Nephron (organoid): Measurements from ENCODE around the gene RNF112.
"Not testable (repeated sequence)": the region's sequence is repeated elsewhere in the genome, so short reads cannot be mapped to it uniquely, and the experiment has no call there.

Experiments used
- H3K27ac Mint-ChIP-seq, 3 experiments: 2 replicates each; pipeline ENCODE4 v1.8.0; 2020; ENCODE audit warnings: mixed read lengths in 3 of 3, mild to moderate bottlenecking in 2 of 3, moderate library complexity in 1 of 3
- H3K27me3 Mint-ChIP-seq: 2 replicates; pipeline ENCODE4 v1.8.0; 2021; ENCODE audit warnings: low read depth, mild to moderate bottlenecking, moderate library complexity, mixed read lengths
- H3K36me3 Mint-ChIP-seq: 2 replicates; pipeline ENCODE4 v1.8.0; 2020; ENCODE audit warnings: low read depth, mixed read lengths
- H3K4me1 Mint-ChIP-seq: 2 replicates; pipeline ENCODE4 v1.8.0; 2020; ENCODE audit warnings: mixed read lengths
- H3K4me3 Mint-ChIP-seq, 3 experiments: 2 replicates each; pipeline ENCODE4 v1.8.0; 2020; ENCODE audit warnings: mild to moderate bottlenecking in 3 of 3, mixed read lengths in 3 of 3, moderate library complexity in 2 of 3
- H3K9me3 Mint-ChIP-seq: 2 replicates; pipeline ENCODE4 v1.8.0; 2020; ENCODE audit warnings: mixed read lengths
- TF ChIP-seq, protein P1 (sequence below), 3 experiments: fragments of 200-600 bp; sonication (generic); IDR thresholded peaks; one replicate each; pipeline ENCODE4 v1.5.0; 2021; ENCODE audit warnings: antibody characterized with exemption in 3 of 3; ENCODE audit not compliant: unreplicated experiment in 3 of 3

The RNF112 gene

DNA sequence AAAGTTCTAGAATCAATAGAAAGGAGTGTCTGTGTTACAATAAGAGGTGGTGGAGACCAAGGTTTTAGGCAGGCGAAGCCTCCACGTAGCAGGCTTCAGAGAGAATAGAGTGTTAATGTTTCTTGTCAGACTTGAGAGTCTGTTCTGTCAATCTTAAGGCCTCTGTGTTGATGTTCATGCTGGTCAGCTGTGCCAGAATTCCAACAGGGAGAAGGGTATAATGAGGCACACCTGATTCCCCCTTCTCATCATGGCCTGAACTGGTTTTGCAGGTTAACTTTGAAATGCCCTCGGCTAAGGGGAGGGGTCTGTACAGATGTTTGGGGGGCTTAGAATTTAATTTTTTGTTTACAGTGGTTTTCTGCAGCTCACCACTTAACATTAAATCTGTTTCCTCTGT, 46.0 kb downstream of the RNF112 start:
- Mint-ChIP-seq H3K27me3 (peaks cover 11% of the 10 kb centered on the region), H3K27ac (peak overlapping the region; percentile 42 to 64 (median 58)), H3K9me3 (no peaks in the 10 kb centered on the region), H3K4me1 (peaks cover 62% of the 10 kb centered on the region), H3K4me3 (no peak overlapping the region), H3K36me3 (no peaks in the 10 kb centered on the region)
- TF ChIP-seq, protein P1, sequence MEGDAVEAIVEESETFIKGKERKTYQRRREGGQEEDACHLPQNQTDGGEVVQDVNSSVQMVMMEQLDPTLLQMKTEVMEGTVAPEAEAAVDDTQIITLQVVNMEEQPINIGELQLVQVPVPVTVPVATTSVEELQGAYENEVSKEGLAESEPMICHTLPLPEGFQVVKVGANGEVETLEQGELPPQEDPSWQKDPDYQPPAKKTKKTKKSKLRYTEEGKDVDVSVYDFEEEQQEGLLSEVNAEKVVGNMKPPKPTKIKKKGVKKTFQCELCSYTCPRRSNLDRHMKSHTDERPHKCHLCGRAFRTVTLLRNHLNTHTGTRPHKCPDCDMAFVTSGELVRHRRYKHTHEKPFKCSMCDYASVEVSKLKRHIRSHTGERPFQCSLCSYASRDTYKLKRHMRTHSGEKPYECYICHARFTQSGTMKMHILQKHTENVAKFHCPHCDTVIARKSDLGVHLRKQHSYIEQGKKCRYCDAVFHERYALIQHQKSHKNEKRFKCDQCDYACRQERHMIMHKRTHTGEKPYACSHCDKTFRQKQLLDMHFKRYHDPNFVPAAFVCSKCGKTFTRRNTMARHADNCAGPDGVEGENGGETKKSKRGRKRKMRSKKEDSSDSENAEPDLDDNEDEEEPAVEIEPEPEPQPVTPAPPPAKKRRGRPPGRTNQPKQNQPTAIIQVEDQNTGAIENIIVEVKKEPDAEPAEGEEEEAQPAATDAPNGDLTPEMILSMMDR (IDR thresholded peaks at IDR 0.05; ENCODE audit: unreplicated experiment in 3 of 3) = no peak

- Mint-ChIP-seq H3K4me1 (peaks cover 68% of the 10 kb centered on the region), H3K4me3 (no peak overlapping the region), H3K27me3 (peaks cover 11% of the 10 kb centered on the region), H3K36me3 (no peaks in the 10 kb centered on the region), H3K9me3 (no peaks in the 10 kb centered on the region), H3K27ac (peak overlapping the region in 2 of 3 experiments; percentile 58)
- TF ChIP-seq, protein P1 (IDR thresholded peaks at IDR 0.05; ENCODE audit: unreplicated experiment in 3 of 3) = no peak
These were observed 46.8 kb downstream of the RNF112 start for GRCh38 chr17:19457830-19458271.

DNA sequence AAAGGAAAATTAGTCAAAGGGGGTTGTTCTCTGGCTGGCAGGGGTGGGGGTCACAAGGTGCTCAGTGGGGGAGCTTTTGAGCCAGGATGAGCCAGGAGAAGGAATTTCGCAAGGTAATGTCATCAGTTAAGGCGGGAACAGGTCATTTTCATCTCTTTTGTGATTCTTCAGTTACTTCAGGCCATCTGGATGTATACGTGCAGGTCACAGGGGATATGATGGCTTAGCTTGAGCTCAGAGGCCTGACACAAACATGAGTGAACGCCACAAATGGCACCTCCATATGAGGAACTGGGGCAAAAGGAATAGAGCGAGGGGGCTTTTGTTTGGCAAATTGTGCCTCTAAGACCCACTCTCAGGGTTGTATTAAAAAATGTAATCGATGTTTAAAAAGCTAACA, 47.4 kb downstream of the RNF112 start:
- Mint-ChIP-seq H3K27ac (peak overlapping the region in 2 of 3 experiments; percentile 58), H3K4me1 (peaks cover 74% of the 10 kb centered on the region), H3K27me3 (peaks cover 11% of the 10 kb centered on the region)
- not testable (repeated sequence) for H3K36me3 Mint-ChIP-seq, H3K9me3 Mint-ChIP-seq, H3K4me3 Mint-ChIP-seq

DNA sequence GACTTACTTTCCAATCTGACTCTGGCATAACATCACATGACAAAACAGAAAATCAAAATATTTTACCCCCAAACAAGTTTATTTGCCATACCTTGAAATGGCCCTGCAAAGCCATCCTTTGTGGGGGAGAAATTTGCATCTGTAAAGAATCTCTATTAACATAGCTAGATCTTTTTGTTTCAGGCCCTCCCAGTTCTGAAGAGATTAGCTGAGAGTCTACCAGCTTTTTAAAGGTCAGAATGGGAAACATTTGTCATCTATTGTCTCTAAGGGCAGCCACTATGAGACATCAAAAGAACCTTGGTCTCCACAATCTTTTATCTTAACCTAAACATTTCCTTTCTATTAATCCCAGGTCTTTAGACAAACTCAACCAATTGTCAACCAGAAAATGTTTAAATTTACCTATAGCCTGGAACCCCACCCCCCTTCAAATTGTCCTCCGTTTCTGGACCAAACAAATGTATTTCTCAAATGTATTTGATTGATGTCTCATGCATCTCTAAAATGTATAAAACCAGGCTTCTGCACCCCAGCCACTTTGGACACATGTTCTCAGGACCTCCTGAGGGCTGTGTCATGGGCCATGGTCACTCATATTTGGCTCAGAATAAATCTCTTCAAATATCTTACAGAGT, 48.1 kb downstream of the RNF112 start:
- H3K4me3 Mint-ChIP-seq, H3K9me3 Mint-ChIP-seq, H3K36me3 Mint-ChIP-seq: not testable (repeated sequence)
- Mint-ChIP-seq H3K4me1 (peaks cover 75% of the 10 kb centered on the region), H3K27me3 (peaks cover 11% of the 10 kb centered on the region), H3K27ac (peak overlapping the region in 2 of 3 experiments; percentile 47 to 58)

- H3K9me3 Mint-ChIP-seq = no peaks in the 10 kb centered on the region
- TF ChIP-seq, protein P1 (IDR thresholded peaks at IDR 0.05; ENCODE audit: unreplicated experiment in 3 of 3) = no peak
- H3K27ac Mint-ChIP-seq = peak overlapping the region in 2 of 3 experiments; percentile 52 to 79
- H3K36me3 Mint-ChIP-seq = no peaks in the 10 kb centered on the region
- no peak overlapping the region for H3K4me3 Mint-ChIP-seq
- H3K27me3 Mint-ChIP-seq = peaks cover 11% of the 10 kb centered on the region
- H3K4me1 Mint-ChIP-seq = peaks cover 68% of the 10 kb centered on the region
These were observed 49.7 kb downstream of the RNF112 start for GRCh38 chr17:19460700-19461099.

GRCh38 chr17:19461116-19461515, 50.1 kb downstream of the RNF112 start:
- no peaks in the 10 kb centered on the region for H3K9me3 Mint-ChIP-seq
- peak overlapping the region in 2 of 3 experiments; percentile 52 to 79 for H3K27ac Mint-ChIP-seq
- peaks cover 8% of the 10 kb centered on the region for H3K27me3 Mint-ChIP-seq
- TF ChIP-seq, protein P1 (IDR thresholded peaks at IDR 0.05; ENCODE audit: unreplicated experiment in 3 of 3) = no peak
- H3K36me3 Mint-ChIP-seq = no peaks in the 10 kb centered on the region
- H3K4me1 Mint-ChIP-seq = peaks cover 65% of the 10 kb centered on the region
- no peak overlapping the region for H3K4me3 Mint-ChIP-seq

DNA sequence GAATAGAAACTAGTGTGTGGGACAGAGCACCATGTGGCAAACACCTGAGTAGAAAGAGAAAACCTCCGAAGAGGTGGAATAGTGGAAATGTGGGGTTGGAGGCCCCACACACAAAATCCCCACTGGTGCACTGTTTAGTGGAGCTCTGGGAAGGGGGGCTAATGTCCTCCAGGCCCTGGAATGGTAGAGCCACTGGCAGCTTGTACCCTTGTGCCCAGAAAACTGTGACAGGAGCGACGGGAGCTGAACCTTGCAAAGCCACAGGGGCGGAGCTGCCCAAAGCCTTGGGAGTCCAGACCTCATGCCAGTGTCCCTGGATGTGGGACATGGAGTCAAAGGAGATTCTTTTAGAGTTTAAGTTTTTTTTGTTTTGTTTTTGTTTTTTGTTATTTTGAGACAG, 50.6 kb downstream of the RNF112 start:
- Mint-ChIP-seq H3K9me3 (no peaks in the 10 kb centered on the region), H3K27ac (peak overlapping the region in 2 of 3 experiments; percentile 68 to 79), H3K4me1 (peaks cover 60% of the 10 kb centered on the region), H3K27me3 (peaks cover 8% of the 10 kb centered on the region), H3K36me3 (no peaks in the 10 kb centered on the region), H3K4me3 (no peak overlapping the region)
- TF ChIP-seq, protein P1 (IDR thresholded peaks at IDR 0.05; ENCODE audit: unreplicated experiment in 3 of 3) = no peak

DNA sequence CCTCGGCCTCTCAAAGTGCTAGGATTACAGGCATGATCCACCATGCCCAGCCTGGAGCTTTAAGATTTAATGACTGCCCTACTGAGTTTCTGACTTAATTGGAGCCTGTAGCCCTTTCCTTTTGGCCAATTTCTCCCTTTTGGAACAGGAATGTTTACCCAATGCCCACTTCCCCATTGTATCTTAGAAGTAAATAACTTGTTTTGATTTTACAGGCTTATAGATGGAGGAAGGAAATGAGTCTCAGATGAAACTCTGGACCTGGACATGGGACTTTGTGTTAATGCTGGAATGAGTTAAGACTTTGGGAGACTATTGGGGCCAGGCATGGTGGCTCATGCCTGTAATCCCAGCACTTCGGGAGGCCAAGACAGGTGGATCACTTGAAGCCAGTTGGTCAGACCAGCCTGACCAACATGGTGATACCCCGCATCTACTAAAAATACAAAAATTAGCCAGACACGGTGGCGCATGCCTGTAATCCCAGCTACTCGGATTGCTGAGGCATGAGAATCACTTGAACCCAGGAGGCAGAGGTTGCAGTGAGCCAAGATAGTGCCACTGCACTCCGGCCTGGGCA, 51.5 kb downstream of the RNF112 start:
- H3K27me3 Mint-ChIP-seq, H3K9me3 Mint-ChIP-seq, H3K36me3 Mint-ChIP-seq, H3K4me3 Mint-ChIP-seq: not testable (repeated sequence)
- peak overlapping the region in 1 of 3 experiments; percentile 48 for H3K27ac Mint-ChIP-seq
- H3K4me1 Mint-ChIP-seq = peaks cover 55% of the 10 kb centered on the region
